Activated CD8-positive, alpha-beta memory T cell treated with anti-CD3 and anti-CD28 coated beads, Interleukin-2, amount 50 U/mL, for 24 hours (primary cell): ENCODE results near the gene SPATA31A6.
"Not testable (repeated sequence)": the region's sequence is repeated elsewhere in the genome, so short reads cannot be mapped to it uniquely, and the experiment has no call there.

Experiments used
- DNase-seq: peaks from one replicate; pipeline ENCODE4 v3.0.0-alpha.2; 2020; ENCODE audit errors: extremely low read depth

SPATA31A6 gene

GRCh38 chr9:42183359-42183758 is at the start of gene SPATA31A6:
TSS of gene SPATA31A6 (plus strand) at chr9:42183659. CDS start at chr9:42183688, 29 bp downstream.
- not testable (repeated sequence) for DNase-seq

- not testable (repeated sequence) for DNase-seq
These were observed 23.2 kb upstream of the SPATA31A6 start for GRCh38 chr9:42160299-42160698.

GRCh38 chr9:42219861-42220260 is 36.4 kb downstream of the SPATA31A6 start:
- not testable (repeated sequence) for DNase-seq

GRCh38 chr9:42223230-42223629 is 39.8 kb downstream of the SPATA31A6 start:
- DNase-seq: not testable (repeated sequence)

- DNase-seq: not testable (repeated sequence)
These were observed 49.6 kb downstream of the SPATA31A6 start for GRCh38 chr9:42233031-42233430.

GRCh38 chr9:42234610-42235009 is 51.2 kb downstream of the SPATA31A6 start:
- not testable (repeated sequence) for DNase-seq

- not testable (repeated sequence) for DNase-seq
These were observed 52.0 kb downstream of the SPATA31A6 start for GRCh38 chr9:42235352-42235991.

- DNase-seq: not testable (repeated sequence)
These were observed 52.6 kb downstream of the SPATA31A6 start for GRCh38 chr9:42236097-42236496.

GRCh38 chr9:42237381-42237780 is 53.9 kb downstream of the SPATA31A6 start:
- not testable (repeated sequence) for DNase-seq

- not testable (repeated sequence) for DNase-seq
These were observed 55.4 kb downstream of the SPATA31A6 start for GRCh38 chr9:42238862-42239261.
